OCI-LY3 (cell line): ENCODE data around the gene CDCP1.

Experiments
- EZH2phosphoT487 ChIP-seq: fragments of 200-600 bp; shearing (Covaris generic); IDR thresholded peaks from 2 replicates; pipeline ENCODE4 v1.6.1; 2018; ENCODE audit warnings: antibody characterized with exemption, mixed run types, low read depth
- TF ChIP-seq, protein P1 (sequence below): fragments of 200-600, 300-600 bp; sonication (generic); IDR thresholded peaks from 2 replicates; pipeline ENCODE4 v1.5.1; 2014; ENCODE audit warnings: antibody characterized with exemption, low read length, low read depth

DNA sequence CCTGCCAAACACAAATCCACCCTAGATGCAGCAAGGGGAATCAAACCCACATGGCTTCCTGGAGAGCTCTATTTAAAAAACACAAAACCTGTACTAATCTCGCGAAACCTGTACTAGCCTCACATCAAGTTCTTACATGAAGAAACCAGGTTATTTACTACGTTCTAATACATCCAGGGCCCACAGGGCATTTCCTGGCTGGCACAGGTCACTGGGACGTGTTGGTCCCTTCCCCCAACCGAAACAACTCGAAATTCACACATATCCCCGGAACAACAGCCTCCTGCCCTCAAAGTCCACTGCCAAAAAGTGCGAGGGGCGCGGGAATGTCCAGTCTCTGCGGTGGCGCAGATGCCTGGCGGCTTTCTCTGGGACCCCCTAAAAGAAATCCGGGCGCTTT is 955 bp downstream of the CDCP1 start:
- no peak for TF ChIP-seq EZH2phosphoT487
- TF ChIP-seq, protein P1, sequence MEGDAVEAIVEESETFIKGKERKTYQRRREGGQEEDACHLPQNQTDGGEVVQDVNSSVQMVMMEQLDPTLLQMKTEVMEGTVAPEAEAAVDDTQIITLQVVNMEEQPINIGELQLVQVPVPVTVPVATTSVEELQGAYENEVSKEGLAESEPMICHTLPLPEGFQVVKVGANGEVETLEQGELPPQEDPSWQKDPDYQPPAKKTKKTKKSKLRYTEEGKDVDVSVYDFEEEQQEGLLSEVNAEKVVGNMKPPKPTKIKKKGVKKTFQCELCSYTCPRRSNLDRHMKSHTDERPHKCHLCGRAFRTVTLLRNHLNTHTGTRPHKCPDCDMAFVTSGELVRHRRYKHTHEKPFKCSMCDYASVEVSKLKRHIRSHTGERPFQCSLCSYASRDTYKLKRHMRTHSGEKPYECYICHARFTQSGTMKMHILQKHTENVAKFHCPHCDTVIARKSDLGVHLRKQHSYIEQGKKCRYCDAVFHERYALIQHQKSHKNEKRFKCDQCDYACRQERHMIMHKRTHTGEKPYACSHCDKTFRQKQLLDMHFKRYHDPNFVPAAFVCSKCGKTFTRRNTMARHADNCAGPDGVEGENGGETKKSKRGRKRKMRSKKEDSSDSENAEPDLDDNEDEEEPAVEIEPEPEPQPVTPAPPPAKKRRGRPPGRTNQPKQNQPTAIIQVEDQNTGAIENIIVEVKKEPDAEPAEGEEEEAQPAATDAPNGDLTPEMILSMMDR = no peak
